SH-SY5Y (cell line): ENCODE results near the gene GNB4.

Experiments used
- GATA2 ChIP-seq: IDR thresholded peaks from 2 replicates; pipeline ENCODE4 v1.6.1; 2011; ENCODE audit warnings: mild to moderate bottlenecking, low read depth, low read length
- GATA3 ChIP-seq: IDR thresholded peaks from 2 replicates; pipeline ENCODE4 v1.6.1; 2011; ENCODE audit warnings: low read depth, mild to moderate bottlenecking, low read length, moderate library complexity

Gene GNB4

DNA sequence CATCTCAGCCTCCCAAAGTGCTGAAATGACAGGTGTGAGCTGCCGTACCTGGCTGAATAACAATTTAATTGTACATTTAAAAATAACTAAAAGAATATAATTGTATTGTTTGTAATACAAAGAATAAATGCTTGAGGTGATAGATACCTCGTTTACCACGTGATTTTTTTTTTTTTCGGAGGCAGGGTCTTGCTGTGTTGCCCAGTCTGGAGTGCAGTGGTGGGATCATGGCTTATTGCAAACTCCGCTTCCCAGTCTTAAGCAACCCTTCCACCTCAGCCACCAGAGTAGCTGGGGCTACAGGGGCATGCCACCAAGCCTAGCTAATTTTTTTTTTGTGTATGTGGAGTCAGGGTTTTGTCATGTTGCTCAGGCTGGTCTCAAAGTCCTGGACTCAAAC, 87.9 kb downstream of the GNB4 start:
- no peak for TF ChIP-seq GATA3
- TF ChIP-seq GATA2, result no peak

DNA sequence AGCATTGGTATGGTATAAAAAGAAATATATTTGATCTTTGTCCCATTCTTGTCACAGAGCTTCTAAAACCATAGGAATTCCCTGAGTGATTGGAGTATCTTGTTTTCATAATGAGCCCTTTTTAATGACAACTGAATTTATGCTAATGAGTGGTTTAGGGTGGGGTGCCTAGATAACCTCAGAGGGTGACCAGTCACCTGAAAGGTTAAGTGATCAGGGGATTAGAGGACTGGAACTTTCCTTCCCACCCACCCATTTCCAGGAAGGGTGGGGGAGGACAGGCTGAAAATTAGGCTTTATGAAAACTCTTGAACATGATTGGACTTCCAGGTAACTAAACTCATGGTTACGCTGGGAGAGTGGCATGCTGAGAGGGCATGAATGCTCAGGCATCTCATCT, 95.3 kb downstream of the GNB4 start:
- TF ChIP-seq GATA3 (no peak), GATA2 (no peak)

DNA sequence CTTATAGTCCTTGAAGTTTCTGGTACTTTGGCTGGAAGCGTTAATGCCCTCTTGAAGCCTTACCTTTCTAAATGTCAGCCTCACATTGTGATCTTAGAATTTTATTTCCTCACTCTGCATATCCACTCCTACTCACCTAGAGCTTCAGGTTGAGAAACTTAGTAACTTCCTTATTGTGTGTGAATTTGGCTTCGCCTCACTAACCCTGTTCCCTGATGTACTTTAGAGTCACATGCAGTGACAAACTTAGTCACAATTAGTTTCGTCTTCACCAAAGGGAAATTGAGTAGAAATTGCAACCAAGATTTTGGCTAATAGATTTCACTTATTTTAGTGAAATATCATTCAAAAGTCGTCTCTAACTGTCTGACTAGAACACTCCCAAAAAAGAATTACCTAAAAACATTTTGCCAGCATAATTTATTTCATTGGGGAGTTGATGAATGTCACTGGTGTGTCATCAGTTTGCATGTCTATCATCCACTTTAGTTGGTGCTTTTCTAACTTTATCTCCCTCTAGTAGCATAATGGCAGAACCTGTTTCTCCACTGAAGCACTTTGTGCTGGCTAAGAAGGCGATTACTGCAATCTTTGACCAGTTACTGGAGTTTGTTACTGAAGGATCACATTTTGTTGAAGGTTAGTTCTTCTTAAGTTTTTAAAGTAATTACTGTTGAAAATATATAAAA, 102.8 kb downstream of the GNB4 start:
- TF ChIP-seq GATA3, result no peak
- no peak for TF ChIP-seq GATA2

GRCh38 chr3:179347345-179348194, 103.7 kb downstream of the GNB4 start, which contains the start of gene MFN1:
TSS of gene MFN1 (plus strand) at chr3:179347709. CDS start at chr3:179348852, 1,143 bp downstream.
- no peak for TF ChIP-seq GATA3
- TF ChIP-seq GATA2, result no peak
